Subcutaneous adipose tissue (tissue), 4 donors: ENCODE data around the gene COL6A2. TPM values are rescaled to one million over a fixed set of nuclear protein-coding genes. Genes with fewer than 3 reads are reported as not detected.

ENCODE experiments used
- total RNA-seq, 4 donors: library from RNA; depleted of rRNA; stranded (reverse); fragments of >200 nt; gene quantifications; one replicate each; pipeline ENCODE4 v1.1.0, GENCODE V29; 2016
- TF ChIP-seq, protein P1 (sequence below): fragments of 450-650 bp; IDR thresholded peaks from one replicate; pipeline ENCODE4 v1.5.1; 2016; ENCODE audit warnings: low read depth, mild to moderate bottlenecking, control low read depth, antibody characterized with exemption, moderate library complexity

The COL6A2 gene
- total RNA-seq, 4 donors from 2014 or later = 223 to 1,493 (median 826) TPM

DNA sequence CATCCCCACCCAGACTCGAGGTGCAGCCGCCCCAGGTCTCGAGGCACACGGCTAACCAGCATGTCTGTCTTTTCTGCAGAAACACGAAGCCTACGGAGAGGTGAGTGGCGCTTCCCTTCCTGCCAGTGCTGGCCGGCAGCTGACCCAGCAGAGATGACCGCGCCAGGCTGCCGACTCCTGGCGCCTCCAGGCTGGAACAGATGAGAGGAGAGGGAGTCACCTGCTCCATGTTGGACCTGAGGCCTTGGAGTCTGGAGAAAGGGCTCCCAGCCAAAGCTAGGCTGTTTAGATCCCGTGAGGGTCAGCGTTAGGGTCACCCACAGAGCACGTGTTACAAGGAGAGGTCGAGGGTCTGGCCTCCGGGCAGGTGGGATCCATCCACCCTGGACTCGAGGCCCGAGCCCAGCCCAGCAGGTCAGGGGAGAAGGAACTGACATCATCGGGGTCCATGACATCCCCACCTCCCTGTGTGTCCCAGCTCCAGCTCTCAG is 14.9 kb downstream of the COL6A2 start:
- TF ChIP-seq, protein P1, sequence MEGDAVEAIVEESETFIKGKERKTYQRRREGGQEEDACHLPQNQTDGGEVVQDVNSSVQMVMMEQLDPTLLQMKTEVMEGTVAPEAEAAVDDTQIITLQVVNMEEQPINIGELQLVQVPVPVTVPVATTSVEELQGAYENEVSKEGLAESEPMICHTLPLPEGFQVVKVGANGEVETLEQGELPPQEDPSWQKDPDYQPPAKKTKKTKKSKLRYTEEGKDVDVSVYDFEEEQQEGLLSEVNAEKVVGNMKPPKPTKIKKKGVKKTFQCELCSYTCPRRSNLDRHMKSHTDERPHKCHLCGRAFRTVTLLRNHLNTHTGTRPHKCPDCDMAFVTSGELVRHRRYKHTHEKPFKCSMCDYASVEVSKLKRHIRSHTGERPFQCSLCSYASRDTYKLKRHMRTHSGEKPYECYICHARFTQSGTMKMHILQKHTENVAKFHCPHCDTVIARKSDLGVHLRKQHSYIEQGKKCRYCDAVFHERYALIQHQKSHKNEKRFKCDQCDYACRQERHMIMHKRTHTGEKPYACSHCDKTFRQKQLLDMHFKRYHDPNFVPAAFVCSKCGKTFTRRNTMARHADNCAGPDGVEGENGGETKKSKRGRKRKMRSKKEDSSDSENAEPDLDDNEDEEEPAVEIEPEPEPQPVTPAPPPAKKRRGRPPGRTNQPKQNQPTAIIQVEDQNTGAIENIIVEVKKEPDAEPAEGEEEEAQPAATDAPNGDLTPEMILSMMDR = no peak

DNA sequence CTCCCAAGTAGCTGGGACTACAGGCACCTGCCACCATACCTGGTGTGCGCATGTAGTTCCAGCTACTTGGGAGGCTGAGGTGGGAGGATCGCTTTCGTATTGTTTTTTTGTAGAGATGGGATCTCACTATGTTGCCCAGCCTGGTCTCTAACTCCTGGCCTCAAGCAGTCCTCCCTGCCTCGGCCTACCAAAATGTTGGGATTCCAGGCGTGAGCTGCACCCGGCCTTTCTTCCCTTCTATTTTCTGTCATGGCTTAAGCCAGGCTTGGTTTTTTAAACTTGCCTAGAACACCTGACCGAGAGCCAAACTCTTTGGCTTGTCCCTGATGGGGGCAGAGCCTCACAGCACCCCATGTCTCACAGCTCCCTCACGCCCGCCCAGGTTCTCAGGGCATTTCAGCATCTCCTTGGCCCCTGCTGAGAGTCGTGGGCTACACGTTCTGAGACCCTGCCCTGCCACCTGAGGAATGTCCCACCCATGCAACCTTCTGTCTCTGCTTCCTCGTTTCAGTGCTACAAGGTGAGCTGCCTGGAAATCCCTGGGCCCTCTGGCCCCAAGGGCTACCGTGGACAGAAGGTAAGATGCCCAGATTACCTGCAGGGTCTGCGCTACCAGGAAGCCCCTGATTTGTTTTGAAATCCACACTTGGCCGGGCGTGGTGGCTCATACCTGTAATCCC is 15.7 kb downstream of the COL6A2 start:
- TF ChIP-seq, protein P1 = no peak

DNA sequence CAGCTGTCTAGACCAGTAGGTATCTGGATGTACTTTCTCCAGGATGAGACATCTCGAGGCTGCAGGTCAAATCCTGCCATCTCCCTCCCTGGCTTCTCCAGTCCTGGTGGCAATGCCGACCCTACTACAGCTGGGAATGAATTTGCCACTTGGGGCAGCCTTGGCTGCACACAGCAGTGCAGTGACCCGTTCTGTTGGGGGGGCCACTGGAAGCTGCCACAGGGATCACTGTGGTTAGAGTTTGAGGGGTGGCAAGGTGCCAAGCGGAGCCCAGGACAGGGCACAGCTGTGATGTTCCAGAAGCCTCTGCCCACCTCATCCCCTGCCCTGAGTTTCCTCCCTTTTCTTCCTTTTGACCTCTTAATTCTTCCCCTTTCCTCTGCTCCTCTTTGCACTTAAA is 17.1 kb downstream of the COL6A2 start:
- TF ChIP-seq, protein P1 = no peak

DNA sequence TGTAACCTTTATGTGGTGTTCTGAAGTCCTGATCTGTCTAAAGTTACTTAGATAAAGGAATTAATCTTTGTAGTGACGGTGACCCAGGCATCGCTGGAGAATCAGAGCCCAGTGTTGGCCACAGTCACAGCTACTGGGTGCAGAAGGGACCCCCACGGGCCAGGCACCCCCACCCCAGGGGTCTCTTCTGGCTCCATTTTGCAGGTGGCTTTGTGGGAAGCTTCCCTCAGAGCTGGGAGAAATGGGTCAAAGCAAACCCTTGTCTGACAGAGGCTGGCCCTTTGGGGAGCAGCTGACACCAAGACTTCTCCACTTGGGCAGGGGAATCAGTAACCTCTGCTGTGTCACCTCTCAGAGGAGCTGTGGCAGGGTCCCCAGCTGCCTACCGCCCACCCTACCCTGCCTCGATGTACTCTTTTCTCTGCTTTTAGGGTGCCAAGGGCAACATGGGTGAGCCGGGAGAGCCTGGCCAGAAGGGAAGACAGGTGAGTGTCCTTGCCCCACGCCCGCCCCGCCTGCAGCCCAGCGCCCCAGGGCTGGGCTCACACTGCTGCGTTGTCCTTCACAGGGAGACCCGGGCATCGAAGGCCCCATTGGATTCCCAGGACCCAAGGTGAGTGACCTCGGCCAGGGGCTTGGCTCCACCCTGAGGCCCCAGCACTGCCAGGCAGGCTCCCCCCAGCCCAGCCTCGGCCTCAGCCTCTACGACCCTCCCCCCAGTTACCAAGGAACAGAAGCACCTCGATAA is 17.7 kb downstream of the COL6A2 start:
- TF ChIP-seq, protein P1 = no peak

DNA sequence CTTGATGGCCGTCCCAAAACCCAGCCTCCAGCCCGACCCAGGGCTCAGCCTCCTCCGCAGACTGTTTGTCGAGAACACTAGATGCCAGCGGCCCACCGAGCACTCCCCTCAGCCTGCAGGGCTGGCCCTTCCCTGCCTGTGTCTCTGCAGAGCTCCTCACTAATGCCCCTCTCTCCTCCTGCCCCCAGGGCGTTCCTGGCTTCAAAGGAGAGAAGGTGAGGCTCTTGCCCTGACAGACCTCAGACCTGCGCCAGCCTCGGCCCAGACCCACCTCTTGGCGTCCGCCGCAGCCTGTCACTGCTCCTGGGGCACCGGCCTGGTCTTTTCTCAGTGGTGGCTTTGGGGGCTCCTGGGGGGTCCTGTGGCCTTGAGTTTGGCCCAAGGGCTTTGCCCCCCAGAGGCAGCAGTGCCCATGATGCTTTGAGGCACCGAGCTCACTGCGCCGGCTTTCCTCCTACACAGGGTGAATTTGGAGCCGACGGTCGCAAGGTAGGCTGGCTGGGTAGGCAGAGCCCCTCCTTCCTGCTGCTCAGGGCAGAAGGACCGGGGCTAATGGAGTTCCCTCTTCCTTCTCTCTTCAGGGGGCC is 18.4 kb downstream of the COL6A2 start:
- TF ChIP-seq, protein P1 = no peak

DNA sequence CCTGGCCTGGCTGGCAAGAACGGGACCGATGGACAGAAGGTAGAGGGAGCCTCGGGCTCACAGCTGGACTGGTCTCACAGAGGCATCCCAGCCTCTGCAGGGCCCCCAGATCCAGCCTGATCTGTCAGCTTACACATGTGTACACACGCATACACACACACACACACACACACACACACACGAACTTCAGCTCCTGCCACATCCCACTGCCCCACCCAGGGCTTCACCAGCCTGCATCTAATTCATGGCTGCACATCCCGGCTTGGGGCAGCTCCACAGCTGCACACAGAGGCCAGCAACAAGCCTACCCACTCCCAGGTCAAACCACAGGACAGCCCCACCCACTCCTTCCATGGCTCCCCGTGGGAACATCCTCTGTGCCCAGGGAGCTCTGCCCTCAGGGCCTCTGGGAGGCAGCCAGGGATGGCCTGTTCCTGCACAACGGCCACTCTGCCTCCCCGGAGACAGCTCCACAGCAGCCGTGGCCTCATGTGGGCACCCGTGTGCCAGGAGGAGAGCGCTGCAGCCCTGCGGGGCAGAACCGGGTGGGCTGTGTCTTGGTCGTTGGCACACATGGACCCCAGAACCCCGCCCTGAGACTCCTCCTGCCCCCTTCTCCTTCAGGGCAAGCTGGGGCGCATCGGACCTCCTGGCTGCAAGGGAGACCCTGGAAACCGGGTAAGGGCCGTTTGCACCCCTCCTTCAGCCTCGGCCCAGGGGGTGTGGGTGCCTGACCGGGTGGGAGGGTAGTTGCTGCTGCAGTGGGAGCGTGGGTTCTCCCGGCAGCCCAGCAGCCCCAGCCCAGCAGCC is 19.1 kb downstream of the COL6A2 start:
- TF ChIP-seq, protein P1 = no peak
